ENCODE results near the gene EPB41L4B.

EPB41L4B gene

DNA sequence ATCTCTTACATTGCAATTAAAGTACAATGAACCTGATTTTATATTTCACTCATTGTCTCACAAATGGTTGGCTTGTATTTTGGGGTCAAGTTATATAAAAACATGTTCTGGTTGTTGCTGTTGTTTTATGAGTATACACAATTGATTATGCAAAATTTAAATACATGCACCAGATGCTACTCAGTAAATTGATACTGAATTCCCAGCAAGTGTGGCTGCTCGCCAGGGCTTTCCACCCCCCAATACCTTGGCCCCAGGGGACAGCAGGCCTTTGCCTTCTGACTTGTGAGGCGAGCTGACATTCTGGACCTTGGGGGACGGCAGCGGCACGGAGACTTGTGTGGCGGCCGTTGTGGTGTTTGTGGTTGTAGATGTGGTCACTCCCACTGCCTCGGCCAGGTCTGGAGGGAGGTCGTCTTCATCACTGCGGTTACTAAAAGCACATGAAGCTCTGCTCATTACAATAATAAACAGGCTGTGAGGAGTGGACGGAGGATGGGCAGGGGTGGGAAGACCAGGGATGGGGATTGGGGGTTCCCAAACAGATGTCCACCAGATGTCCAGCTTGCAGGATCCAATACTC, 126.8 kb downstream of the EPB41L4B start:
- Histone ChIP-seq H3K36me3 (ENCODE audit: insufficient read depth, low read length) (no peaks in the 10 kb centered on the region), H3K27me3 (ENCODE audit: insufficient read depth, low read length) (peaks cover 4% of the 10 kb centered on the region; the same call in 1 of the 2 replicates), H3K4me1 (ENCODE audit: insufficient read depth, low read length, severe bottlenecking) (no peaks in the 10 kb centered on the region), H3K9me2 (ENCODE audit: low read depth, low read length) (no peaks in the 10 kb centered on the region), H4K20me1 (ENCODE audit: insufficient read depth, low read length) (no peaks in the 10 kb centered on the region), H3F3A (ENCODE audit: insufficient read depth, low read length) (no peaks in the 10 kb centered on the region), H3K9ac (ENCODE audit: low read length) (no peak overlapping the region), H3K9me3 (ENCODE audit: low read length) (no peaks in the 10 kb centered on the region), H2AFZ (ENCODE audit: low read length) (no peak overlapping the region), H3K79me2 (ENCODE audit: insufficient read depth, low read length) (no peaks in the 10 kb centered on the region), H3K4me2 (ENCODE audit: low read length) (no peak overlapping the region), H3K4me3 (ENCODE audit: low read depth, low read length, poor library complexity, severe bottlenecking) (no peak overlapping the region), H3K27ac (ENCODE audit: low read depth, low read length, poor library complexity, severe bottlenecking) (no peak overlapping the region)
- no peak for TF ChIP-seq EZH2 (IDR thresholded peaks at IDR 0.05; ENCODE audit: borderline replicate concordance, low read length)
- TF ChIP-seq, protein P1, sequence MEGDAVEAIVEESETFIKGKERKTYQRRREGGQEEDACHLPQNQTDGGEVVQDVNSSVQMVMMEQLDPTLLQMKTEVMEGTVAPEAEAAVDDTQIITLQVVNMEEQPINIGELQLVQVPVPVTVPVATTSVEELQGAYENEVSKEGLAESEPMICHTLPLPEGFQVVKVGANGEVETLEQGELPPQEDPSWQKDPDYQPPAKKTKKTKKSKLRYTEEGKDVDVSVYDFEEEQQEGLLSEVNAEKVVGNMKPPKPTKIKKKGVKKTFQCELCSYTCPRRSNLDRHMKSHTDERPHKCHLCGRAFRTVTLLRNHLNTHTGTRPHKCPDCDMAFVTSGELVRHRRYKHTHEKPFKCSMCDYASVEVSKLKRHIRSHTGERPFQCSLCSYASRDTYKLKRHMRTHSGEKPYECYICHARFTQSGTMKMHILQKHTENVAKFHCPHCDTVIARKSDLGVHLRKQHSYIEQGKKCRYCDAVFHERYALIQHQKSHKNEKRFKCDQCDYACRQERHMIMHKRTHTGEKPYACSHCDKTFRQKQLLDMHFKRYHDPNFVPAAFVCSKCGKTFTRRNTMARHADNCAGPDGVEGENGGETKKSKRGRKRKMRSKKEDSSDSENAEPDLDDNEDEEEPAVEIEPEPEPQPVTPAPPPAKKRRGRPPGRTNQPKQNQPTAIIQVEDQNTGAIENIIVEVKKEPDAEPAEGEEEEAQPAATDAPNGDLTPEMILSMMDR (IDR thresholded peaks at IDR 0.05; ENCODE audit: low read length) = no peak

DNA sequence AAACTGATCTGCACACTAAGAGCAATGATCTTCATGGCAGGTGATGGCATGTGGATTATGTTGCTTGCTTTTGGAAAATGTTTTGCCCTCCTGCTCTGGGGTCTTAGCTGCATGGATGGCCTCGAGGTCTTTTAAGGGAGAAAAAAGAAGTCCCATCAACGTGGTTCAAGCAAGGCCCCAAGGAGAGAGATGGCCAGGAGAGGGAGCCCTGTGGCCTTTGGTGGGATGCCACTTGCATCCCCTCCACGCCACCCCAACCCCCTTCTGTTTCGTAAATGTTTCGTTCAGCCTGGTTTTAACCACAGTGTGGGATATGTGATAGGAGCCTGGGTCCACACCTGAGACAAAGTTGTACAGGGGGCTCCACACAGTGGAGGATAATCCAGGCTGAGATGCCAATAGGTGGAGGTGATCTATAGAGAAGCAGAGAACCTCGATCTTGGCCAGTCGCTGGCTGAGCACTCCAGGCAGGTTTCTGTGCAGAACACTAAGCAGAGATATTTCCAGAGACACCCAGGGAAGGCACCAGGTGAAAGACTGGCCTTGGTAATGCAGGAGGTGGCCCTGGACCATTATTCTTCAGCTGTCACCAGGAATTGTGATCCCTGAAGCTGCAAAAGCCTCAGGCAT, 128.0 kb downstream of the EPB41L4B start:
- no peak overlapping the region for H3K4me3 ChIP-seq (ENCODE audit: low read depth, low read length, poor library complexity, severe bottlenecking)
- H3K79me2 ChIP-seq (ENCODE audit: insufficient read depth, low read length) = no peaks in the 10 kb centered on the region
- H3K9me3 ChIP-seq (ENCODE audit: low read length) = no peaks in the 10 kb centered on the region
- no peak overlapping the region for H3K4me2 ChIP-seq (ENCODE audit: low read length)
- no peak overlapping the region for H3K9ac ChIP-seq (ENCODE audit: low read length)
- no peaks in the 10 kb centered on the region for H3K36me3 ChIP-seq (ENCODE audit: insufficient read depth, low read length)
- no peaks in the 10 kb centered on the region for H3K9me2 ChIP-seq (ENCODE audit: low read depth, low read length)
- no peaks in the 10 kb centered on the region for H4K20me1 ChIP-seq (ENCODE audit: insufficient read depth, low read length)
- H3F3A ChIP-seq (ENCODE audit: insufficient read depth, low read length) = no peaks in the 10 kb centered on the region
- H3K27me3 ChIP-seq (ENCODE audit: insufficient read depth, low read length) = peaks cover 4% of the 10 kb centered on the region; the same call in 1 of the 2 replicates
- no peak overlapping the region for H3K27ac ChIP-seq (ENCODE audit: low read depth, low read length, poor library complexity, severe bottlenecking)
- no peak overlapping the region for H2AFZ ChIP-seq (ENCODE audit: low read length)
- no peaks in the 10 kb centered on the region for H3K4me1 ChIP-seq (ENCODE audit: insufficient read depth, low read length, severe bottlenecking)
- TF ChIP-seq EZH2 (IDR thresholded peaks at IDR 0.05; ENCODE audit: borderline replicate concordance, low read length) = no peak
- TF ChIP-seq, protein P1 (IDR thresholded peaks at IDR 0.05; ENCODE audit: low read length) = peak; percentile 51

DNA sequence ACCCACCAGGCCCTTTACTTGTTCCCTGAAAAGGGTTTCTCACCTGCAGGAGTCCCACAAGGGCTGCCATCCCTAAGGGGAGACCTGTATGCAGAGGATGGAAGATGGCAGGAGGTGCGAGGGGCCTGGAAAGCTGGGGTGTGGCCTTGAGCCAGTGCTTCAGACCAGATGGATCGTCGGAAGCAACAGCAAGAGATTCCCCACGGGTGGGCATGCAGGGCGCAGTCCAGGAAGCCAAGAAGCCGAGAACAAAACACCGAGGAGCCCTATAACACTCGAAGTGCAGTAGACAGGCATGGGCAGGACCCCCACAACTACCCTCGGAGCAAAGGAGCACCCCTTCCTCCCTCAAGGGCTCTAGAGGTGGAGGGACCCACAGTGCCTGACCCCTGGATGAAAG, 129.1 kb downstream of the EPB41L4B start:
- no peak overlapping the region for H3K27ac ChIP-seq (ENCODE audit: low read depth, low read length, poor library complexity, severe bottlenecking)
- no peaks in the 10 kb centered on the region for H3K9me2 ChIP-seq (ENCODE audit: low read depth, low read length)
- H3K9ac ChIP-seq (ENCODE audit: low read length) = no peak overlapping the region
- H3K4me2 ChIP-seq (ENCODE audit: low read length) = no peak overlapping the region
- no peaks in the 10 kb centered on the region for H4K20me1 ChIP-seq (ENCODE audit: insufficient read depth, low read length)
- no peaks in the 10 kb centered on the region for H3K79me2 ChIP-seq (ENCODE audit: insufficient read depth, low read length)
- H3K9me3 ChIP-seq (ENCODE audit: low read length) = no peaks in the 10 kb centered on the region
- no peak overlapping the region for H3K4me3 ChIP-seq (ENCODE audit: low read depth, low read length, poor library complexity, severe bottlenecking)
- H3K27me3 ChIP-seq (ENCODE audit: insufficient read depth, low read length) = peaks cover 4% of the 10 kb centered on the region; the same call in 1 of the 2 replicates
- H2AFZ ChIP-seq (ENCODE audit: low read length) = no peak overlapping the region
- H3K36me3 ChIP-seq (ENCODE audit: insufficient read depth, low read length) = no peaks in the 10 kb centered on the region
- no peaks in the 10 kb centered on the region for H3F3A ChIP-seq (ENCODE audit: insufficient read depth, low read length)
- TF ChIP-seq, protein P1 (IDR thresholded peaks at IDR 0.05; ENCODE audit: low read length) = no peak
- TF ChIP-seq EZH2 (IDR thresholded peaks at IDR 0.05; ENCODE audit: borderline replicate concordance, low read length) = no peak
- no peaks in the 10 kb centered on the region for H3K4me1 ChIP-seq (ENCODE audit: insufficient read depth, low read length, severe bottlenecking)

Measured in OCI-LY1 (cell line).